ENCODE results near the gene MGMT.

The MGMT gene

GRCh38 chr10:129743738-129744133 is 276.7 kb downstream of the MGMT start:
- Histone ChIP-seq H3K79me2 (ENCODE audit: insufficient read depth, low read length) (no peaks in the 10 kb centered on the region), H3K9me2 (ENCODE audit: low read depth, low read length) (no peaks in the 10 kb centered on the region), H2AFZ (ENCODE audit: low read length) (no peak overlapping the region), H3K9ac (ENCODE audit: low read length) (no peak overlapping the region), H4K20me1 (ENCODE audit: insufficient read depth, low read length) (no peaks in the 10 kb centered on the region), H3K27me3 (ENCODE audit: insufficient read depth, low read length) (no peaks in the 10 kb centered on the region), H3K36me3 (ENCODE audit: insufficient read depth, low read length) (no peaks in the 10 kb centered on the region; the same call in 1 of the 2 replicates), H3K4me1 (ENCODE audit: insufficient read depth, low read length, severe bottlenecking) (peaks cover 11% of the 10 kb centered on the region), H3K4me2 (ENCODE audit: low read length) (no peak overlapping the region), H3K9me3 (ENCODE audit: low read length) (peaks cover 5% of the 10 kb centered on the region; the same call in 1 of the 2 replicates), H3K4me3 (ENCODE audit: low read depth, low read length, poor library complexity, severe bottlenecking) (no peak overlapping the region), H3F3A (ENCODE audit: insufficient read depth, low read length) (no peaks in the 10 kb centered on the region), H3K27ac (ENCODE audit: low read depth, low read length, poor library complexity, severe bottlenecking) (no peak overlapping the region)
- TF ChIP-seq, protein P1, sequence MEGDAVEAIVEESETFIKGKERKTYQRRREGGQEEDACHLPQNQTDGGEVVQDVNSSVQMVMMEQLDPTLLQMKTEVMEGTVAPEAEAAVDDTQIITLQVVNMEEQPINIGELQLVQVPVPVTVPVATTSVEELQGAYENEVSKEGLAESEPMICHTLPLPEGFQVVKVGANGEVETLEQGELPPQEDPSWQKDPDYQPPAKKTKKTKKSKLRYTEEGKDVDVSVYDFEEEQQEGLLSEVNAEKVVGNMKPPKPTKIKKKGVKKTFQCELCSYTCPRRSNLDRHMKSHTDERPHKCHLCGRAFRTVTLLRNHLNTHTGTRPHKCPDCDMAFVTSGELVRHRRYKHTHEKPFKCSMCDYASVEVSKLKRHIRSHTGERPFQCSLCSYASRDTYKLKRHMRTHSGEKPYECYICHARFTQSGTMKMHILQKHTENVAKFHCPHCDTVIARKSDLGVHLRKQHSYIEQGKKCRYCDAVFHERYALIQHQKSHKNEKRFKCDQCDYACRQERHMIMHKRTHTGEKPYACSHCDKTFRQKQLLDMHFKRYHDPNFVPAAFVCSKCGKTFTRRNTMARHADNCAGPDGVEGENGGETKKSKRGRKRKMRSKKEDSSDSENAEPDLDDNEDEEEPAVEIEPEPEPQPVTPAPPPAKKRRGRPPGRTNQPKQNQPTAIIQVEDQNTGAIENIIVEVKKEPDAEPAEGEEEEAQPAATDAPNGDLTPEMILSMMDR (IDR thresholded peaks at IDR 0.05; ENCODE audit: low read length): no peak
- no peak for TF ChIP-seq EZH2 (IDR thresholded peaks at IDR 0.05; ENCODE audit: borderline replicate concordance, low read length)

- no peak overlapping the region for H3K4me2 ChIP-seq (ENCODE audit: low read length)
Observed at GRCh38 chr10:129744134-129745111, 277.4 kb downstream of the MGMT start.

GRCh38 chr10:129745186-129745750 is 278.2 kb downstream of the MGMT start:
- H3K9me3 ChIP-seq (ENCODE audit: low read length): peaks cover 6% of the 10 kb centered on the region; the same call in 1 of the 2 replicates
- H2AFZ ChIP-seq (ENCODE audit: low read length): no peak overlapping the region
- H3F3A ChIP-seq (ENCODE audit: insufficient read depth, low read length): no peaks in the 10 kb centered on the region
- H3K79me2 ChIP-seq (ENCODE audit: insufficient read depth, low read length): no peaks in the 10 kb centered on the region
- no peaks in the 10 kb centered on the region; the same call in 1 of the 2 replicates for H3K36me3 ChIP-seq (ENCODE audit: insufficient read depth, low read length)
- no peak overlapping the region for H3K4me3 ChIP-seq (ENCODE audit: low read depth, low read length, poor library complexity, severe bottlenecking)
- H3K9ac ChIP-seq (ENCODE audit: low read length): no peak overlapping the region
- H3K4me2 ChIP-seq (ENCODE audit: low read length): no peak overlapping the region
- no peaks in the 10 kb centered on the region for H4K20me1 ChIP-seq (ENCODE audit: insufficient read depth, low read length)
- H3K4me1 ChIP-seq (ENCODE audit: insufficient read depth, low read length, severe bottlenecking): no peaks in the 10 kb centered on the region
- no peaks in the 10 kb centered on the region for H3K27me3 ChIP-seq (ENCODE audit: insufficient read depth, low read length)
- no peaks in the 10 kb centered on the region for H3K9me2 ChIP-seq (ENCODE audit: low read depth, low read length)
- TF ChIP-seq, protein P1 (IDR thresholded peaks at IDR 0.05; ENCODE audit: low read length): no peak
- TF ChIP-seq EZH2 (IDR thresholded peaks at IDR 0.05; ENCODE audit: borderline replicate concordance, low read length): no peak
- H3K27ac ChIP-seq (ENCODE audit: low read depth, low read length, poor library complexity, severe bottlenecking): no peak overlapping the region

More at GRCh38 chr10:129744134-129745111, 277.4 kb downstream of the MGMT start:
- no peaks in the 10 kb centered on the region for H3K79me2 ChIP-seq (ENCODE audit: insufficient read depth, low read length)
- H3K27me3 ChIP-seq (ENCODE audit: insufficient read depth, low read length): no peaks in the 10 kb centered on the region
- no peaks in the 10 kb centered on the region for H4K20me1 ChIP-seq (ENCODE audit: insufficient read depth, low read length)
- TF ChIP-seq, protein P1 (IDR thresholded peaks at IDR 0.05; ENCODE audit: low read length): no peak
- TF ChIP-seq EZH2 (IDR thresholded peaks at IDR 0.05; ENCODE audit: borderline replicate concordance, low read length): no peak
- peaks cover 6% of the 10 kb centered on the region; the same call in 1 of the 2 replicates for H3K9me3 ChIP-seq (ENCODE audit: low read length)
- H3K9ac ChIP-seq (ENCODE audit: low read length): no peak overlapping the region
- H3K9me2 ChIP-seq (ENCODE audit: low read depth, low read length): no peaks in the 10 kb centered on the region
- no peaks in the 10 kb centered on the region for H3F3A ChIP-seq (ENCODE audit: insufficient read depth, low read length)
- no peak overlapping the region for H3K27ac ChIP-seq (ENCODE audit: low read depth, low read length, poor library complexity, severe bottlenecking)
- no peak overlapping the region for H3K4me3 ChIP-seq (ENCODE audit: low read depth, low read length, poor library complexity, severe bottlenecking)
- H3K36me3 ChIP-seq (ENCODE audit: insufficient read depth, low read length): no peaks in the 10 kb centered on the region; the same call in 1 of the 2 replicates
- no peak overlapping the region for H2AFZ ChIP-seq (ENCODE audit: low read length)
- peaks cover 5% of the 10 kb centered on the region for H3K4me1 ChIP-seq (ENCODE audit: insufficient read depth, low read length, severe bottlenecking)

All from OCI-LY1 (cell line).